ENCODE data around the gene HID1. TPM values are rescaled to one million over a fixed set of nuclear protein-coding genes. Genes with fewer than 3 reads are reported as not detected.

Gene HID1
- total RNA-seq, 4 donors from 2014 or later: 1.7 to 6.3 (median 2.6) TPM

GRCh38 chr17:74937064-74938051 is 35.2 kb downstream of the HID1 start:
- no peak for DNase-seq
- no peak for TF ChIP-seq POLR2A (IDR thresholded peaks at IDR 0.05)
- Histone ChIP-seq H3K27me3 (peaks cover 0 to 92% (median 12%) of the 10 kb centered on the region in 4 donors), H3K9me3 (no peaks in the 10 kb centered on the region), H3K36me3 (peaks cover 0 to 5% (median 0%) of the 10 kb centered on the region in 3 donors), H3K4me3 (no peak overlapping the region), H3K27ac (peak overlapping the region in 3 of 4 donors; percentile 19 to 24 (median 22)), H3K4me1 (peaks cover 9 to 59% (median 15%) of the 10 kb centered on the region in 3 donors)
- intact Hi-C loops (cut with DNase I): no loop called here
- WGBS, 2 donors: 54 to 57% methylated on average over 10 to 11 of the region's 11 CpGs

- Histone ChIP-seq H3K27me3 (peaks cover 0 to 87% (median 12%) of the 10 kb centered on the region in 4 donors), H3K9me3 (no peaks in the 10 kb centered on the region), H3K4me1 (peaks cover 9 to 57% (median 15%) of the 10 kb centered on the region in 3 donors), H3K27ac (peak overlapping the region in 3 of 4 donors; percentile 62 to 78 (median 77)), H3K36me3 (peaks cover 0 to under 1% (median 0%) of the 10 kb centered on the region in 3 donors), H3K4me3 (peak overlapping the region in 3 of 4 donors; percentile 45 to 55 (median 47))
- intact Hi-C loops (cut with DNase I): no loop called here
- WGBS, 2 donors: 9 to 54% methylated on average over 1 to 6 of the region's 12 CpGs
- DNase-seq: no peak
- TF ChIP-seq POLR2A (IDR thresholded peaks at IDR 0.05): no peak
- TF ChIP-seq CTCF (IDR thresholded peaks at IDR 0.05): peak in 1 of 6 experiments; percentile 2
Observed at GRCh38 chr17:74936470-74936799, 36.1 kb downstream of the HID1 start.

- peak within 1 kb of the TSS; percentile 30 to 55 (median 46) for H3K4me3 ChIP-seq
- TF ChIP-seq CTCF (IDR thresholded peaks at IDR 0.05): no peak
- TF ChIP-seq POLR2A (IDR thresholded peaks at IDR 0.05): no peak
- H3K27ac ChIP-seq: peak within 1 kb of the TSS in 3 of 4 donors; percentile 62 to 78 (median 77)
- H3K4me1 ChIP-seq: peaks cover 9 to 64% (median 15%) of the 10 kb centered on the region in 3 donors
- intact Hi-C loops (cut with DNase I): no loop called here
- H3K9me3 ChIP-seq: no peaks in the 10 kb centered on the region
- 6% methylated on average over 9 of the region's 78 CpGs; no CpG with 5 or more reads in 1 of the 2 donors for WGBS, 2 donors
- H3K27me3 ChIP-seq: peaks cover 0 to 86% (median 12%) of the 10 kb centered on the region in 4 donors
- H3K36me3 ChIP-seq: no peaks in the 10 kb centered on the region
- DNase-seq: no peak
Observed at GRCh38 chr17:74935585-74936469, 36.7 kb downstream of the HID1 start, which contains the start of gene OTOP3. OTOP3 (plus strand) TSS chr17:74935898; CDS start chr17:74935922, 24 bp downstream.

GRCh38 chr17:74935048-74935447 is 37.5 kb downstream of the HID1 start:
- no peak for DNase-seq
- Histone ChIP-seq H3K9me3 (no peaks in the 10 kb centered on the region), H3K36me3 (no peaks in the 10 kb centered on the region), H3K27ac (peak overlapping the region in 2 of 4 donors; percentile 77 to 78), H3K4me1 (peaks cover 9 to 61% (median 15%) of the 10 kb centered on the region in 3 donors), H3K27me3 (peaks cover 0 to 88% (median 12%) of the 10 kb centered on the region in 4 donors), H3K4me3 (peak overlapping the region; percentile 30 to 55 (median 46))
- no peak for TF ChIP-seq CTCF (IDR thresholded peaks at IDR 0.05)
- TF ChIP-seq POLR2A (IDR thresholded peaks at IDR 0.05): no peak
- intact Hi-C loops (cut with DNase I): no loop called here
- WGBS, 2 donors: 68 to 71% methylated on average over 3 of the region's 3 CpGs

- Histone ChIP-seq H3K9me3 (no peaks in the 10 kb centered on the region), H3K4me1 (peaks cover 3 to 48% (median 4%) of the 10 kb centered on the region in 3 donors), H3K4me3 (no peak overlapping the region), H3K36me3 (no peaks in the 10 kb centered on the region), H3K27me3 (peaks cover 0 to 77% (median 4%) of the 10 kb centered on the region in 4 donors), H3K27ac (no peak overlapping the region)
- TF ChIP-seq CTCF (IDR thresholded peaks at IDR 0.05): no peak
- no peak for TF ChIP-seq POLR2A (IDR thresholded peaks at IDR 0.05)
- intact Hi-C loops (cut with DNase I): no loop called here
- 94 to 97% methylated on average over 18 to 23 of the region's 24 CpGs for WGBS, 2 donors
- no peak for DNase-seq
Observed at GRCh38 chr17:74930535-74931036, 42.0 kb downstream of the HID1 start.
